ENCODE data around the gene KCNN4.
"Not testable (repeated sequence)": the region's sequence is repeated elsewhere in the genome, so short reads cannot be mapped to it uniquely, and the experiment has no call there.

Gene KCNN4

DNA sequence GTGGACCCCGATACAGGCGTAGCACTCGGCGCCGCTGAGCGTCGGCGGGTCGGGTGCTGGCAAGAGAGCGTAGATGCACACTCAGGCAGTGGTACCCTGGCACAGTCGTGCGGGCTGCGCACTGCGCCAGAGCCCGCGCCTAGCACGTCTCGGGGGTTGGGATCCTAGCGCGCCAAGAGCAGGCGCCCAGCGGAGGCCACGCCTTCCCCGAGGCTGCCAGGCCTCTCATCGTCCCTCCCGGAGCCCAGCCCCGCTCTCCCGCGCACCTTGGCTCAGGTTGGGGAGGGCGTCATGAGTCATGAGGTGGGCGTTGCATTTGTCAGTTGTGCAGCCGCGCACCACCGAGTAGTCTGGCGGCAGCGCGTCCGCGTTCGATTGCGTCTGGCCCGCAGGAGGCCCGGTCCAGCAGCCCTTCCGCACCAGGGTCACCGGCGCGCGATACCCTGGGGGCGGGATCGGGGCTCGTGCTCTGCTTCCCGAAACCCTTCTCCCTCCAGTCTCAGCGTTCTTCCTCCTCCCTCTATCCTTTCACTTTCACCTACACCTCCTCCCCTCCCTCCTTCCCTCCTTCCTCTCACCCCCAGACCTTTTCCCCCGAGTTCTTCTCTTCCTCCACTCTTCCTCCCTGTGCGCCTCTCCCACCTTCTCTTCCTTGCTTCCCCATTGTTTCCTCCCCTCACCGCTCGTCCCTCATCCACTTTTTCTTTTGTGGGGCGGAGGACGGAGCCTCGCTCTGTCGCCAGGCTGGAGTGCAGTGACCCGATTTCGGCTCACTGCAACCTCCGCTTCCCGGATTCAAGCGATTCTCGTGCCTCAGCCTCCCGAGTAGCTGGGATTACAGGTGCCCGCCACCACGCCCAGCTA lies 18.0 kb upstream of the KCNN4 start:
- DNase-seq, result no peak

GRCh38 chr19:43798026-43798545 lies 17.3 kb upstream of the KCNN4 start:
- no peak for DNase-seq

DNA sequence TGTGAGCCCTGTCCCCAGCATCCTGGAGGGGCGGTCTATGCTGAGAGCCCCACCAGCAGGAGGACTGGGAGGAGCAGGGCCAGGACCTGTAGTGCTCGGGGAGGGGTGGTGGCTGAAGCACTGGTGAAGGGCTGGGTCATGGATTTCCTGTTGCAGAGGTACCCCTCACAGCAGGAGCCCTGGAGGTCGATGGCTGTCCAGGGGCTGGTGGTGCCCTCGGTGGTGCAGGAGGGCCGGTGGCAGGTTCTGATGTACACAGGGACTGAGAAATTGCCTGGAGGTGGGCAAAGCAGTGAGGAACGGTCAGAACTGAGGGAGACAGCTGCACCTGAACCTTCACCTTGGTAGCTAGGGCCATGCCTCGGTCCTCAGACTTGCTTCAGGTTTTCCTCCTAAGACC lies 16.8 kb upstream of the KCNN4 start:
- no peak for DNase-seq

DNA sequence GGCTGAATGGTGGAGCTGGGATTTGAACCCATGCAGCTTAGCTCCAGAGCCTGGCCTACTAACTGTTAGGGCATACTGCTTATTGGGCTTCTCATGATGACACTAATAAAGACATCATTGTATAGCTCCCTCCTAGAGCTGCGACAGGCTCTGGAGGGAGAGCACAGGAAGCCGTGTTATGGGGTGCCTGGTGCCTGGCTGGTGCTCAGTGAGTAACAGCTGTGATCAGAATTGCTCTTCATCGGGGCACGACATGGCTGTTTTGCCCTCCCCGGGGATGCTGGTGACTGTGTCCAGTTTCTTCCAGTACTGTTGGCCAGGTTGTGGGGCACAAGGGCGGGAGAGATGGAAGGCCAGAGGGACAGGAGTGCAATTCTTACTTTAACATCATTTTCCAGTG lies 16.3 kb upstream of the KCNN4 start:
- DNase-seq, result no peak

- DNase-seq, result no peak
Observed at GRCh38 chr19:43790587-43790986, 9.8 kb upstream of the KCNN4 start.

- DNase-seq, result peak; percentile 33
Observed at GRCh38 chr19:43789029-43789428, 8.3 kb upstream of the KCNN4 start.

- DNase-seq, result no peak
Observed at GRCh38 chr19:43786665-43787064, 5.9 kb upstream of the KCNN4 start.

DNA sequence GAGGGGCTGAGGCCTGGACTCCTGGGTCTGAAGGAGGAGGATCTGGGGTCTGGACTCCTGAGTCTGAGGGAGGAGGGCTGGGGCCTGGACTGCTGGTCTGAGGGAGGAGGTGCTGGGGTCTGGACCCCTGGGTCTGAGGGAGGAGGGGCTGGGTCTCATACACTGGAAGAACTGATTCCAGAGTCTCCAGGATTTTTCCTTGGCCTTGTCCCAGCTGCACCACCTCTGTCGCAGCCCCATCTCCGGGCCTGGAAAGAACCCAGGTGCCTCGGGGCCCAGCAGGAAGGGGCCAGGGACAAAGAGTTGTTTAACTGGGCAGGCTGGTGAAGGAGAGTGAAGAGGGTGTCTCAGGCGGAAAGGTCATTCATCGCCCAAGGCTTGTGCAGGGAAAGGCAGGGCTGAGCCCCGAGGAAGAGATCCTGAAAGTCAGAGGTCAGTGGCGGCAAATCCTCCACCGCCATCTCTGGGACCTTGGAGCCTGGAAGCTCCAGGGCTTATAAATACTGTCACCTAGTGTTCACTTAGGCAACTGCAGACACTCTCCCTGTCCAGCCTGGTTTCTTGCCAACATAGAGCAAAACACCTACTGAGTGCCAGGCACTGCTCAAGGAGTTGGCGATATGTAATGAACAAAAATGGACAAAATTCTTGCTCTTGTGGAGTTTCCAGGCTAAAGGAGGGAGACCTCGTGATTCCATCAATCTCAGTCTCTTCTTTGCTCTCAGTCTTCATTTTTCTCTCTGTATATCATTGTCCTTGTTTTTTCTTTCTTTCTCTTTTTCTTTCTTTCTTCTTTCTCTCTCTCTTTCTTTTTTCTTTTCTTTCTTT lies 4.4 kb upstream of the KCNN4 start:
- peak; percentile 69 for DNase-seq

DNA sequence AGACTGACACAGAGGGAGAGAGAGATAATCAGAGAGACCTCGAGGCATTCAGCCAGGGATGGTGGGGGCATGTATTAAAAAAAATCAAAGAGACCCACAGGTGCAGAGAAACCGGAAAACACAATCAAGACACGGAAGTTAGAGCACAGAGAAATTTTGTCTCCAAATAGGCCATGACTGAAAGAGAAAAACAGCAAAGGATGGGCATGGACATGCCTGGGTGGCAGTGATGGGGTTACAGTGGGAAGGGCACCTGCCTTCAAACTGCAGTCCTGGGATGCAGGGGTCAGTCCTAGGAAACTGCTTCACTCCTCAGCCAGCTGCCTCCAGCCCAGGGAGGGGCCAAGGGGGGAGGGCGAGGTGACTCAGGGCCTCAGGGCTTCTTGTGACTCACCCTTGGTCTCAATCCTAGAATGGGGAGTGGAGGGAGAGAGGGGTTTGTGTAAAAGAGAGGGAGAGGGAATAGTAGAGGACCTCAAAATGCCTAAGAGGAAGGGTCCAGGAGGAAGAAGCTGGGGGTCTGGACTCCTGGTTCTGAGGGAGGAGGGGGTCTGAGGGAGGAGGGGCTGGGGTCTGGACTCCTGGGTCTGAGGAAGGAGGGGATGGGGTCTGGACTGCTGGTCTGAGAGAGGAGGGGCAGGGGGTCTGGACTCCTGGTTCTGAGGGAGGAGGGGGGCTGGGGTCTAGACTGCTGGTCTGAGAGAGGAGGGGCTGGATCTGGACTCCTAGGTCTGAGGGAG lies 3.6 kb upstream of the KCNN4 start:
- DNase-seq, result peak; percentile 82

GRCh38 chr19:43783636-43784035 lies 2.9 kb upstream of the KCNN4 start:
- no peak for DNase-seq

DNA sequence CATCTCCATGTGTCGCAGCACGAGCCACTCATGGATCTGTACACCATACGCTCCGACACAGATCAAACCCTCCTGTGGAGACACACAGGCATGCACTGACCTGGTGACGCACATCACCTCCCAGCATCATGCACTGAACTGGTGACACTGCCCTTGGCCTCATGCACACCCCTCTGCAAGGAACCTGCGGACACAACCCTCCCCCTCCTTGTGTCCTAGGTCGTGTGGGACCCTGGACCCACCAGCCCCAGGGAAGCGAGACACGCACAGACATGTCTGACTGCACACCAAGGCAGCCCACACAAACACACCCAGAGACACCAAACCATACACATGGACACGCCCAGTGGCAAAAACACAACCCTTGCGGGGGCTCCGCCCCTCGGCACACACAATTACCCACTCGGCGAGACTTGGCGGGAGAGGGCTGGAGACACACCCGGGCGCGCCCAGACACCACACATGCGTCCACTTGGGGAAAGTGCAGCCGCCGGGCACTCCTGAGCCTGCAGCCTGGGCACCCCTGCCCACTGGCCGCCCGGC lies 2.0 kb upstream of the KCNN4 start:
- no peak for DNase-seq

GRCh38 chr19:43782311-43782660 lies 1.5 kb upstream of the KCNN4 start:
- DNase-seq, result no peak

- DNase-seq, result no peak
Observed at GRCh38 chr19:43781630-43782310, 997 bp upstream of the KCNN4 start.

DNA sequence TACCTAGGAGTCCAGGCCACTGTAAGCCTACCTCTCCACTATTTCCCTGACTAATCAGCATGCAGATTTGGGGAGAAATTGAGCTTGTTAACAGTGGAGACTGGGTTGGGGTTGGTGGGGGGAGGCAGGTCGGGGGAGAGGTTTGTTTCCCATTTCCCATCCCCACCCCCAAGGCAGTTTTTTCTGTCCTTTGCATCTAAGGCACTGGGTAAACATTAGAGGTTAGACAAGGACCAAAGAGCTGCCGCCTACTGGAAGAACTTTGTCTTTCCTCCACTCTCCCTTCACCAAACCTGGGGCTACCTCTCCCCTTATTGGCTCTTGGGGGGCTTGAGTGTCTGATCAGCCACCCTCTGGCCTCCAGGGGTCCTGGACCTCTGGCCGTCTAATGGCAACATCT lies 953 bp downstream of the KCNN4 start:
- DNase-seq, result no peak

DNA sequence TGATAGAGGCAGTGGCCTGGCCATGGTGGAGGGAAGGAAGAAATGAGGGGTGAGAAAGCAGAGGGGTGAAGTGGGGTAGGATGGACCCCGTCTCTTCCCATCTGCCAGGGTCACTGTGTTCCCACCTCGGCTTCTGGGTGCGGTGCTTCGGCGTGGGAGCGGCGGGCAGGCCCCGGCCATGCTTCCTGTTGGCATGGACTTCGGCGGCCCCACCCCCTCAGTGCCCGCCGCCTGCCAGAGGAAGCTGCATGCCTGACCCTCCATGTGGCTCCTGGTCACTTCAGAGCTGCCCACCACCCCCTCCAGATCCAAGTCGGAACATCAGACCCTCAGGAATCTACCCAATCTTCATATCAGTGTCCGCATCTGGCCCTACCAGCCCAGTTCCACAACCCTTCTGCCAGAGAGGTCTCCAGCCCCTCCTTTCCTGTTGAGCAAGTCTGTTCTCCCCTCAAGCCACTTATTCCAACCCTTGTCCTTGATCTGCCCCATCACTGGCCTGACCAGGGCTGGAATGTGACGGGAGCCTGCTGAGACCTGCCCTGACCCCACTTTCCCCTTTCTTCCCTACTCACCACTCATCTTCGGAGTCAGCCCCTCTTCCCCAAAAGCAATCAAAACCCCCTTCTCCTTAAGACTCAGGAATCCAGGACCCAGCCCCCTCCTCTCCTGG lies 1.5 kb downstream of the KCNN4 start:
- no peak for DNase-seq

DNA sequence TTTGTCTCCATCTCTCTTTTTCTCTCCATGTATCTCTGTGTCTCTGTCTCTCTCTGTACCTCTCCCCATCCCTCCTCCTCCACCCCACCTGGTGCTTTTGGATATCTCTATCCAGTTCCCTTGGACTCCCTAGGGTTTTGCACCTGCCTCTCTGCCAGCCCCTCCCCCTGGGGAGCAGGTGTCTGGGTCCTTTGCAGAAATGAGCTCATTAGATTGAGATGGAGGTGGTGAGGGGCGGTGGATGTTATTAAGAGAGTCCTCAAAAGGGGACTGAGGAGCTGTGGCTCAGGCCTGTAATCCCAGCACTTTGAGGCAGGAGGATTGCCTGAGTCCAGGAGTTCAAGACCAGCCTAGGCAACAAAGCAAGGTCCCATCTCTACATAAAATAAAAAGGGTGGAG lies 2.1 kb downstream of the KCNN4 start:
- no peak for DNase-seq

- DNase-seq, result peak; percentile 80
Observed at GRCh38 chr19:43777163-43777695, 3.5 kb downstream of the KCNN4 start.

GRCh38 chr19:43776286-43776685 lies 4.5 kb downstream of the KCNN4 start:
- no peak for DNase-seq

DNA sequence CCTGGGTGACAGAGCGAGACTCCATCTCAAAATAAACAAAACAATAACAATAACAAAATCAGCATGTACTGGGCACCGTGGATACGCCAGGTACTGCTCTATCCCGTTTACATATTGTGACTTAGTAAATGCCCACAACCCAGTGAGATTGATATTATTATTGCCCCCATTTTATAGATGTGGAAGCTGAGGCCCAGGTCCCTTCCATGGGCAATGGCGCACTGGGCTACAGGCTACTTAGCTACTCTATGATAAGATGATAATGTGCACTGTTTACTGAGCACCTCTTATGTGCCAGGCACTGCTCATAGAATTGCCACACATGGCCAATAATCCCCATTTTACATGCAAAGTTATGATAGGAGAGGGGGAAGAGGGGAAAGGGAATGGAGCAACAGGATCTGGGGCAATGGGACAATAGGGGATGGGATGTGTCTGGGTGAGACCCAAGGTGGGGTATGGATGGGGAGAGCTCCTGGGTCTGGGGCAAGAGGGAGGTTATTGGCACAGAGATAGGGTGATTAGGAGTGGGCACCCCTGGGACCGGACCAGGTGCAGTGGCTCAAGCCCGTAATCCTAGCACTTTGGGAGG lies 5.4 kb downstream of the KCNN4 start:
- no peak for DNase-seq

GRCh38 chr19:43774940-43775258 lies 5.9 kb downstream of the KCNN4 start:
- DNase-seq, result not testable (repeated sequence)

Data from fibroblast of skin of right quadriceps (primary cell).